Neural progenitor cell (in vitro differentiated cells): Measurements from ENCODE around the gene ENPP6.

Source experiments
- EZH2 ChIP-seq: fragments of 200-600 bp; sonication (generic); IDR thresholded peaks from 2 replicates; pipeline ENCODE4 v1.6.1; 2017; ENCODE audit warnings: antibody characterized with exemption, mild to moderate bottlenecking, moderate library complexity
- TF ChIP-seq, protein P1 (sequence below): fragments of 200-600 bp; sonication (generic); IDR thresholded peaks from 2 replicates; pipeline ENCODE4 v1.5.1; 2017; ENCODE audit warnings: antibody characterized with exemption, mild to moderate bottlenecking

- TF ChIP-seq, protein P1, sequence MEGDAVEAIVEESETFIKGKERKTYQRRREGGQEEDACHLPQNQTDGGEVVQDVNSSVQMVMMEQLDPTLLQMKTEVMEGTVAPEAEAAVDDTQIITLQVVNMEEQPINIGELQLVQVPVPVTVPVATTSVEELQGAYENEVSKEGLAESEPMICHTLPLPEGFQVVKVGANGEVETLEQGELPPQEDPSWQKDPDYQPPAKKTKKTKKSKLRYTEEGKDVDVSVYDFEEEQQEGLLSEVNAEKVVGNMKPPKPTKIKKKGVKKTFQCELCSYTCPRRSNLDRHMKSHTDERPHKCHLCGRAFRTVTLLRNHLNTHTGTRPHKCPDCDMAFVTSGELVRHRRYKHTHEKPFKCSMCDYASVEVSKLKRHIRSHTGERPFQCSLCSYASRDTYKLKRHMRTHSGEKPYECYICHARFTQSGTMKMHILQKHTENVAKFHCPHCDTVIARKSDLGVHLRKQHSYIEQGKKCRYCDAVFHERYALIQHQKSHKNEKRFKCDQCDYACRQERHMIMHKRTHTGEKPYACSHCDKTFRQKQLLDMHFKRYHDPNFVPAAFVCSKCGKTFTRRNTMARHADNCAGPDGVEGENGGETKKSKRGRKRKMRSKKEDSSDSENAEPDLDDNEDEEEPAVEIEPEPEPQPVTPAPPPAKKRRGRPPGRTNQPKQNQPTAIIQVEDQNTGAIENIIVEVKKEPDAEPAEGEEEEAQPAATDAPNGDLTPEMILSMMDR: no peak
- TF ChIP-seq EZH2: no peak
These were observed 121.0 kb downstream of the ENPP6 start for GRCh38 chr4:184096561-184097240.
